ENCODE data around the gene SLC44A2.

- TF ChIP-seq POLR2A (IDR thresholded peaks at IDR 0.05), result no peak
- TF ChIP-seq CTCF (IDR thresholded peaks at IDR 0.05 in 8 of 11, conservative IDR thresholded peaks at IDR 0.05 in 3 of 11), result no peak
- no peak for TF ChIP-seq POLR2AphosphoS5 (IDR thresholded peaks at IDR 0.05)
Measured at GRCh38 chr19:10624585-10624984, 768 bp upstream of the SLC44A2 start.
